HepG2 (cell line): Measurements from ENCODE around the gene NUDT3. TPM values are rescaled to one million over a fixed set of nuclear protein-coding genes. Genes with fewer than 3 reads are reported as not detected.

Source experiments
- ATAC-seq: fragments of 200-7000 bp; cut with Tn5 transposase; 3 replicates; pipeline ENCODE4 v1.9.1; 2020; ENCODE audit warnings: mild to moderate bottlenecking, moderate library complexity
- BruUV-seq: library from RNA; stranded (reverse); fragments of 400-500 nt; replicated peaks from 2 replicates; lab custom pipeline; 2021; lab: Mats Ljungman, UMichigan
- CTCF ChIA-PET: fragments of 300-600 bp; formaldehyde crosslinking; extraction: SDS; loops from one replicate; lab custom pipeline; 2021; ENCODE audit warnings: low total read pairs, inconsistent platforms, low intra/inter-chr PET ratio; lab: Yijun Ruan, JAX
- POLR2A ChIA-PET: fragments of 350-600 bp; sonication (Branson Sonifier 250); formaldehyde crosslinking; loops from one replicate; lab custom pipeline; 2020; ENCODE audit warnings: antibody characterized with exemption, inconsistent platforms; lab: Yijun Ruan, JAX
- DNase-seq: peaks from one replicate; pipeline ENCODE4 v3.0.0-alpha.2; 2015; ENCODE audit warnings: low spot score
- FAIRE-seq: peaks from 3 replicates; lab custom pipeline; 2011; peaks lifted over from hg19 to GRCh38; lab: Jason Lieb, UNC
- H2AFZ ChIP-seq: one replicate; pipeline ENCODE4 v1.6.1; 2011; ENCODE audit warnings: low read length, inconsistent platforms
- H3K27ac ChIP-seq: fragments of 300-600 bp; 3 replicates; pipeline ENCODE4 v1.8.0; 2011; ENCODE audit warnings: mixed run types, mild to moderate bottlenecking, mixed read lengths, low read length, inconsistent platforms; ENCODE audit not compliant: insufficient read depth; ENCODE audit errors: extremely low read length
- H3K27me3 ChIP-seq, 2 experiments: fragments of 200-600 bp in 1 of 2; 2 replicates in 1 of 2; 3 replicates in 1 of 2; pipeline versions ENCODE4 v1.6.0 to v1.8.0; 2011; ENCODE audit warnings: low read length in 2 of 2, mild to moderate bottlenecking in 2 of 2, moderate library complexity in 2 of 2, inconsistent platforms in 1 of 2; ENCODE audit not compliant: insufficient read depth in 2 of 2, control insufficient read depth in 1 of 2
- H3K36me3 ChIP-seq, 2 experiments: fragments of 200-600 bp in 1 of 2; replicated peaks in 1 of 2; 2 replicates in 1 of 2; 3 replicates in 1 of 2; pipeline versions ENCODE4 v1.5.1 to v1.8.0; 2011; ENCODE audit warnings: low read length in 2 of 2, inconsistent platforms in 1 of 2; ENCODE audit not compliant: insufficient read depth in 2 of 2, control insufficient read depth in 1 of 2
- H3K4me1 ChIP-seq: 2 replicates; pipeline ENCODE4 v1.5.1; 2012; ENCODE audit warnings: low read length, inconsistent platforms; ENCODE audit not compliant: insufficient read depth
- H3K4me2 ChIP-seq: 2 replicates; pipeline ENCODE4 v1.6.0; 2011; ENCODE audit warnings: low read depth, low read length, inconsistent platforms
- H3K4me3 ChIP-seq, 3 experiments: fragments of 200-600 bp in 1 of 3; sonication (generic), shearing (Covaris generic) in 1 of 3; replicated peaks in 1 of 3; 2 replicates each; pipeline ENCODE4 v1.5.1; 2011 to 2016; ENCODE audit warnings: low read length in 3 of 3, inconsistent platforms in 2 of 3, low read depth in 2 of 3, mild to moderate bottlenecking in 2 of 3, control low read depth in 1 of 3, mixed read lengths in 1 of 3; ENCODE audit not compliant: insufficient read depth in 1 of 3
- H3K79me2 ChIP-seq: one replicate; pipeline ENCODE4 v1.6.1; 2011; ENCODE audit warnings: low read length, inconsistent platforms; ENCODE audit not compliant: insufficient read depth
- H3K9ac ChIP-seq: 2 replicates; pipeline ENCODE4 v1.6.0; 2011; ENCODE audit warnings: mild to moderate bottlenecking, low read depth, low read length, inconsistent platforms; ENCODE audit not compliant: insufficient read depth
- H3K9me3 ChIP-seq: 2 replicates; pipeline ENCODE4 v1.5.1; 2012; ENCODE audit warnings: mild to moderate bottlenecking, low read length
- H4K20me1 ChIP-seq: 2 replicates; pipeline ENCODE4 v1.6.0; 2011; ENCODE audit warnings: inconsistent platforms, mild to moderate bottlenecking, low read length, moderate library complexity; ENCODE audit not compliant: insufficient read depth
- CBX5 ChIP-seq: sonication (generic); formaldehyde crosslinking; IDR thresholded peaks from 2 replicates; pipeline ENCODE4 v1.4.0; 2020; ENCODE audit warnings: missing genetic modification reagents, borderline replicate concordance
- FOXA1 ChIP-seq, 2 experiments: fragments of 450-650 bp in 1 of 2; sonication (generic) in 1 of 2; formaldehyde crosslinking in 1 of 2; IDR thresholded peaks; 2 replicates each; pipeline versions ENCODE4 v1.4.0 to v1.6.1; 2016 to 2020; ENCODE audit warnings: missing genetic modification reagents in 1 of 2
- FOXM1 ChIP-seq: sonication (generic); formaldehyde crosslinking; IDR thresholded peaks from 2 replicates; pipeline ENCODE4 v1.5.0; 2020; ENCODE audit warnings: missing genetic modification reagents
- NR2F2 ChIP-seq: IDR thresholded peaks from 2 replicates; pipeline ENCODE4 v1.6.1; 2012; ENCODE audit warnings: low read depth, inconsistent platforms, borderline replicate concordance
- TOPORS ChIP-seq: sonication (generic); formaldehyde crosslinking; IDR thresholded peaks from 2 replicates; pipeline ENCODE4 v1.8.0; 2023; ENCODE audit warnings: mild to moderate bottlenecking, missing genetic modification reagents
- ZNF224 ChIP-seq: sonication (generic); formaldehyde crosslinking; IDR thresholded peaks from 2 replicates; pipeline ENCODE4 v1.5.0; 2020; ENCODE audit warnings: mild to moderate bottlenecking, missing genetic modification reagents
- ZNF557 ChIP-seq: sonication (generic); formaldehyde crosslinking; IDR thresholded peaks from 2 replicates; pipeline ENCODE4 v1.4.0; 2020; ENCODE audit warnings: missing genetic modification reagents
- ZSCAN29 ChIP-seq: sonication (generic); formaldehyde crosslinking; conservative IDR thresholded peaks from 2 replicates; pipeline ENCODE4 v1.4.0; 2020; ENCODE audit warnings: mild to moderate bottlenecking, missing genetic modification reagents
- WGBS: methylation state at CpG from one replicate; pipeline ENCODE4 v1.1.6; 2017; ENCODE audit warnings: low lambda C conversion rate; 5-methylcytosine and 5-hydroxymethylcytosine counted together
- in situ Hi-C: cut with HindIII; loops from 2 replicates; pipeline ENCODE4 v1.10.0; 2017; ENCODE audit warnings: low pct_unique_long_range_greater_than_20kb; ENCODE audit not compliant: extremely low pct_ligation_motif_present
- intact Hi-C: fragments of 100-400 bp; cut with micrococcal nuclease; formaldehyde crosslinking; loops from one replicate; pipeline ENCODE4 v1.10.0; 2022; ENCODE audit not compliant: unreplicated experiment
- polyA plus RNA-seq, 8 experiments: library from polyadenylated mRNA; depleted of rRNA in 3 of 8; stranded (reverse) in 7 of 8; unstranded in 1 of 8; fragments of >200 nt; fragmentation: Illumina TruSeq in 4 of 8; extraction: Trizol in 4 of 8; gene quantifications; 2 replicates each; pipeline versions ENCODE4 v1.2.1 to v1.2.3, GENCODE V29; 2011 to 2016; ENCODE audit warnings: low read depth in 4 of 8, missing spikeins in 1 of 8, mixed read lengths in 1 of 8; ENCODE audit not compliant: insufficient read depth in 1 of 8
- total RNA-seq, 5 experiments: library from RNA; depleted of rRNA; stranded (reverse); fragments of >200 nt; fragmentation: Illumina TruSeq; extraction: Trizol; gene quantifications; 2 replicates each; pipeline ENCODE4 v1.2.3, GENCODE V29; 2016; ENCODE audit warnings: low read depth in 1 of 5
- TF ChIP-seq, protein P1 (sequence below): IDR thresholded peaks from 2 replicates; pipeline ENCODE4 v1.6.1; 2016
- TF ChIP-seq, protein P2 (sequence below): sonication (generic); formaldehyde crosslinking; IDR thresholded peaks from 2 replicates; pipeline ENCODE4 v1.4.0; 2020; ENCODE audit warnings: mild to moderate bottlenecking, missing genetic modification reagents
- TF ChIP-seq, protein P3 (sequence below), 2 experiments: IDR thresholded peaks; 2 replicates each; pipeline ENCODE4 v1.6.1; 2011 to 2012; ENCODE audit warnings: low read length in 2 of 2, borderline replicate concordance in 1 of 2, low read depth in 1 of 2, mild to moderate bottlenecking in 1 of 2, moderate library complexity in 1 of 2

Gene NUDT3
- total and polyA plus RNA-seq, 2 of the 13 experiments (the other 11 are each of a cell fraction or from before 2014, with no cell fraction given), result 20.2 to 20.6 TPM

DNA sequence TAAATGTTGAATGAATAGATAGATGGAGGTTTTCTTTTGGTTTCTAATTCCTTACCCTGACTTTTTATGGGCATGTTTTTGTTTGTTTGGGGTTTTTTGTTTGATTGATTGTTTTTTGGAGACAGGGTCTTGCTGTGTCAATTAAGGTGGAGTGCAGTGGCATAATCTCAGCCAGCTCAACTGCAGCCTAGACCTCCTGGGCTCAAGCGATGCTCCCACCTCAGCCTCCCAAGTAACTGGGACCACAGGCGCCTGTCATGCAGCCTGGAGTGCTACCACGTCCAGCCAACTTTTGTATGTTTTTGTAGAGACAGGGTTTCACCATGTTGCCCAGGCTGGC, 1.5 kb upstream of the NUDT3 start:
- DNase-seq (no peak), ATAC-seq (no peak), FAIRE-seq (no peak)
- H4K20me1 ChIP-seq, result peaks cover 5% of the 10 kb centered on the region
- WGBS, result 92% methylated on average over 3 of the region's 3 CpGs
- in situ Hi-C loops, result no loop called here
- TF ChIP-seq, protein P1, sequence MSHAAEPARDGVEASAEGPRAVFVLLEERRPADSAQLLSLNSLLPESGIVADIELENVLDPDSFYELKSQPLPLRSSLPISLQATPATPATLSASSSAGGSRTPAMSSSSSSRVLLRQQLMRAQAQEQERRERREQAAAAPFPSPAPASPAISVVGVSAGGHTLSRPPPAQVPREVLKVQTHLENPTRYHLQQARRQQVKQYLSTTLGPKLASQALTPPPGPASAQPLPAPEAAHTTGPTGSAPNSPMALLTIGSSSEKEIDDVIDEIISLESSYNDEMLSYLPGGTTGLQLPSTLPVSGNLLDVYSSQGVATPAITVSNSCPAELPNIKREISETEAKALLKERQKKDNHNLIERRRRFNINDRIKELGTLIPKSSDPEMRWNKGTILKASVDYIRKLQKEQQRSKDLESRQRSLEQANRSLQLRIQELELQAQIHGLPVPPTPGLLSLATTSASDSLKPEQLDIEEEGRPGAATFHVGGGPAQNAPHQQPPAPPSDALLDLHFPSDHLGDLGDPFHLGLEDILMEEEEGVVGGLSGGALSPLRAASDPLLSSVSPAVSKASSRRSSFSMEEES (CRISPR knock-in tag), result no peak
- TF ChIP-seq FOXA1 (IDR thresholded peaks at IDR 0.05) (no peak), FOXA1 (CRISPR knock-in tag; IDR thresholded peaks at IDR 0.05) (no peak), NR2F2 (no peak), ZSCAN29 (CRISPR knock-in tag) (no peak), ZNF557 (CRISPR knock-in tag) (no peak), CBX5 (CRISPR knock-in tag) (no peak), TOPORS (CRISPR knock-in tag) (no peak), FOXM1 (CRISPR knock-in tag) (no peak), ZNF224 (CRISPR knock-in tag) (no peak)
- TF ChIP-seq, protein P2, sequence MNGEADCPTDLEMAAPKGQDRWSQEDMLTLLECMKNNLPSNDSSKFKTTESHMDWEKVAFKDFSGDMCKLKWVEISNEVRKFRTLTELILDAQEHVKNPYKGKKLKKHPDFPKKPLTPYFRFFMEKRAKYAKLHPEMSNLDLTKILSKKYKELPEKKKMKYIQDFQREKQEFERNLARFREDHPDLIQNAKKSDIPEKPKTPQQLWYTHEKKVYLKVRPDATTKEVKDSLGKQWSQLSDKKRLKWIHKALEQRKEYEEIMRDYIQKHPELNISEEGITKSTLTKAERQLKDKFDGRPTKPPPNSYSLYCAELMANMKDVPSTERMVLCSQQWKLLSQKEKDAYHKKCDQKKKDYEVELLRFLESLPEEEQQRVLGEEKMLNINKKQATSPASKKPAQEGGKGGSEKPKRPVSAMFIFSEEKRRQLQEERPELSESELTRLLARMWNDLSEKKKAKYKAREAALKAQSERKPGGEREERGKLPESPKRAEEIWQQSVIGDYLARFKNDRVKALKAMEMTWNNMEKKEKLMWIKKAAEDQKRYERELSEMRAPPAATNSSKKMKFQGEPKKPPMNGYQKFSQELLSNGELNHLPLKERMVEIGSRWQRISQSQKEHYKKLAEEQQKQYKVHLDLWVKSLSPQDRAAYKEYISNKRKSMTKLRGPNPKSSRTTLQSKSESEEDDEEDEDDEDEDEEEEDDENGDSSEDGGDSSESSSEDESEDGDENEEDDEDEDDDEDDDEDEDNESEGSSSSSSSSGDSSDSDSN (CRISPR knock-in tag), result no peak
- TF ChIP-seq, protein P3, sequence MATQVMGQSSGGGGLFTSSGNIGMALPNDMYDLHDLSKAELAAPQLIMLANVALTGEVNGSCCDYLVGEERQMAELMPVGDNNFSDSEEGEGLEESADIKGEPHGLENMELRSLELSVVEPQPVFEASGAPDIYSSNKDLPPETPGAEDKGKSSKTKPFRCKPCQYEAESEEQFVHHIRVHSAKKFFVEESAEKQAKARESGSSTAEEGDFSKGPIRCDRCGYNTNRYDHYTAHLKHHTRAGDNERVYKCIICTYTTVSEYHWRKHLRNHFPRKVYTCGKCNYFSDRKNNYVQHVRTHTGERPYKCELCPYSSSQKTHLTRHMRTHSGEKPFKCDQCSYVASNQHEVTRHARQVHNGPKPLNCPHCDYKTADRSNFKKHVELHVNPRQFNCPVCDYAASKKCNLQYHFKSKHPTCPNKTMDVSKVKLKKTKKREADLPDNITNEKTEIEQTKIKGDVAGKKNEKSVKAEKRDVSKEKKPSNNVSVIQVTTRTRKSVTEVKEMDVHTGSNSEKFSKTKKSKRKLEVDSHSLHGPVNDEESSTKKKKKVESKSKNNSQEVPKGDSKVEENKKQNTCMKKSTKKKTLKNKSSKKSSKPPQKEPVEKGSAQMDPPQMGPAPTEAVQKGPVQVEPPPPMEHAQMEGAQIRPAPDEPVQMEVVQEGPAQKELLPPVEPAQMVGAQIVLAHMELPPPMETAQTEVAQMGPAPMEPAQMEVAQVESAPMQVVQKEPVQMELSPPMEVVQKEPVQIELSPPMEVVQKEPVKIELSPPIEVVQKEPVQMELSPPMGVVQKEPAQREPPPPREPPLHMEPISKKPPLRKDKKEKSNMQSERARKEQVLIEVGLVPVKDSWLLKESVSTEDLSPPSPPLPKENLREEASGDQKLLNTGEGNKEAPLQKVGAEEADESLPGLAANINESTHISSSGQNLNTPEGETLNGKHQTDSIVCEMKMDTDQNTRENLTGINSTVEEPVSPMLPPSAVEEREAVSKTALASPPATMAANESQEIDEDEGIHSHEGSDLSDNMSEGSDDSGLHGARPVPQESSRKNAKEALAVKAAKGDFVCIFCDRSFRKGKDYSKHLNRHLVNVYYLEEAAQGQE (IDR thresholded peaks at IDR 0.05; ENCODE audit: borderline replicate concordance in 1 of 2, low read depth in 1 of 2, low read length in 2 of 2), result no peak
- H3K9ac ChIP-seq, result no peak overlapping the region
- peaks cover 33% of the 10 kb centered on the region for H3K79me2 ChIP-seq
- H3K4me3 ChIP-seq, result no peak overlapping the region
- CTCF ChIA-PET, result no interaction called here
- BruUV-seq, result no TSS peak
- H3K9me3 ChIP-seq, result peaks cover 5% of the 10 kb centered on the region
- no peak overlapping the region for H2AFZ ChIP-seq
- peaks cover 23% of the 10 kb centered on the region for H3K4me1 ChIP-seq
- POLR2A ChIA-PET, result interaction anchor here (0.9 kb wide), 1 partner anchor 21 kb away, joined by 4 read pairs; no protein-coding TSS in a partner anchor
- no peak overlapping the region for H3K27ac ChIP-seq
- no peaks in the 10 kb centered on the region for H3K36me3 ChIP-seq
- H3K4me2 ChIP-seq, result no peak overlapping the region
- no peaks in the 10 kb centered on the region; a peak in 1 of 5 replicates for H3K27me3 ChIP-seq
- intact Hi-C loops, result loop anchor here (2.0 kb wide), 1 partner anchor 145 kb away; the partner anchor contains the start of gene SMIM29
